IMR-90 (cell line): ENCODE measurements around the gene UBE2QL1. TPM values are rescaled to one million over a fixed set of nuclear protein-coding genes. Genes with fewer than 3 reads are reported as not detected.

Experiments used
- ATAC-seq: fragments of 200-7000 bp; cut with Tn5 transposase; 2 replicates; pipeline ENCODE4 v1.9.1; 2020; ENCODE audit warnings: low read depth, mild to moderate bottlenecking, moderate library complexity
- BruUV-seq: library from RNA; stranded (reverse); fragments of 400-500 nt; replicated peaks from 2 replicates; lab custom pipeline; 2021; lab: Mats Ljungman, UMichigan
- CTCF ChIA-PET: fragments of 300-600 bp; formaldehyde crosslinking; extraction: SDS; loops from one replicate; lab custom pipeline; 2021; ENCODE audit warnings: antibody characterized with exemption; lab: Yijun Ruan, JAX
- POLR2A ChIA-PET: fragments of 300-600 bp; sonication (Branson Sonifier 250); formaldehyde crosslinking; loops from one replicate; lab custom pipeline; 2022; ENCODE audit warnings: antibody characterized with exemption; ENCODE audit not compliant: unreplicated experiment; lab: Charles Lee
- DNase-seq: peaks from one replicate; pipeline ENCODE4 v3.0.0; 2013
- H2AFZ ChIP-seq: replicated peaks from 2 replicates; pipeline ENCODE3; 2013; ENCODE audit warnings: low read length, mild to moderate bottlenecking; ENCODE audit not compliant: poor library complexity
- H2AK5ac ChIP-seq: 2 replicates; pipeline ENCODE4 v1.6.1; 2013; ENCODE audit warnings: low read depth, low read length, inconsistent platforms
- H2AK9ac ChIP-seq: replicated peaks from 2 replicates; pipeline ENCODE3; 2013; ENCODE audit warnings: mild to moderate bottlenecking, low read depth, low read length, moderate library complexity; ENCODE audit not compliant: poor library complexity
- H2BK120ac ChIP-seq: 2 replicates; pipeline ENCODE4 v1.6.1; 2013; ENCODE audit warnings: low read depth, low read length, inconsistent platforms
- H2BK15ac ChIP-seq: 3 replicates; pipeline ENCODE4 v1.6.1; 2013; ENCODE audit warnings: low read depth, low read length, inconsistent platforms
- H2BK20ac ChIP-seq: 2 replicates; pipeline ENCODE4 v1.6.1; 2013; ENCODE audit warnings: low read depth, mild to moderate bottlenecking, inconsistent platforms, low read length, moderate library complexity
- H2BK5ac ChIP-seq: 2 replicates; pipeline ENCODE4 v1.6.1; 2013; ENCODE audit warnings: mild to moderate bottlenecking, low read depth, low read length, inconsistent platforms; ENCODE audit not compliant: poor library complexity, severe bottlenecking
- H3K14ac ChIP-seq: replicated peaks from 2 replicates; pipeline ENCODE4 v1.6.1; 2013; ENCODE audit warnings: low read depth, low read length, inconsistent platforms
- H3K18ac ChIP-seq: 2 replicates; pipeline ENCODE4 v1.6.1; 2013; ENCODE audit warnings: low read depth, low read length, control low read depth
- H3K23ac ChIP-seq: 2 replicates; pipeline ENCODE4 v1.6.1; 2013; ENCODE audit warnings: low read depth, low read length, inconsistent platforms
- H3K27ac ChIP-seq: 2 replicates; pipeline ENCODE4 v1.5.1; 2013; ENCODE audit warnings: mild to moderate bottlenecking, control low read depth, low read length; ENCODE audit not compliant: insufficient read depth
- H3K27me3 ChIP-seq: 2 replicates; pipeline ENCODE4 v1.6.1; 2013; ENCODE audit warnings: low read length; ENCODE audit not compliant: control insufficient read depth, insufficient read depth
- H3K36me3 ChIP-seq: 2 replicates; pipeline ENCODE4 v1.6.1; 2013; ENCODE audit warnings: low read length, mixed read lengths; ENCODE audit not compliant: control insufficient read depth, insufficient read depth
- H3K4ac ChIP-seq: 2 replicates; pipeline ENCODE4 v1.6.1; 2013; ENCODE audit warnings: low read depth, low read length, inconsistent platforms
- H3K4me1 ChIP-seq: 2 replicates; pipeline ENCODE4 v1.6.1; 2013; ENCODE audit warnings: low read length, mixed read lengths; ENCODE audit not compliant: control insufficient read depth, insufficient read depth
- H3K4me2 ChIP-seq: 2 replicates; pipeline ENCODE4 v1.6.1; 2013; ENCODE audit warnings: low read depth, mild to moderate bottlenecking, control low read depth, low read length, moderate library complexity
- H3K4me3 ChIP-seq: 2 replicates; pipeline ENCODE4 v1.5.1; 2013; ENCODE audit warnings: low read depth, mild to moderate bottlenecking, control low read depth, low read length, moderate library complexity; ENCODE audit not compliant: insufficient read depth
- H3K56ac ChIP-seq: 2 replicates; pipeline ENCODE4 v1.6.1; 2013; ENCODE audit warnings: low read length, inconsistent platforms; ENCODE audit not compliant: insufficient read depth; ENCODE audit errors: extremely low read depth
- H3K79me1 ChIP-seq, 2 experiments: 2 replicates each; pipeline ENCODE4 v1.6.1; 2013; ENCODE audit warnings: low read length in 2 of 2, inconsistent platforms in 1 of 2, low read depth in 1 of 2
- H3K9ac ChIP-seq: 2 replicates; pipeline ENCODE4 v1.6.1; 2013; ENCODE audit warnings: low read depth, low read length, control low read depth
- H3K9me1 ChIP-seq: 2 replicates; pipeline ENCODE4 v1.6.1; 2013; ENCODE audit warnings: low read length, inconsistent platforms; ENCODE audit not compliant: insufficient read depth
- H3K9me3 ChIP-seq: 2 replicates; pipeline ENCODE4 v1.6.1; 2013; ENCODE audit warnings: low read length; ENCODE audit not compliant: control insufficient read depth, insufficient read depth
- H4K20me1 ChIP-seq: 2 replicates; pipeline ENCODE4 v1.6.1; 2013; ENCODE audit warnings: low read length, inconsistent platforms; ENCODE audit not compliant: insufficient read depth
- H4K5ac ChIP-seq: 2 replicates; pipeline ENCODE4 v1.6.1; 2013; ENCODE audit warnings: mild to moderate bottlenecking, low read depth, low read length, control low read depth
- H4K8ac ChIP-seq, 2 experiments: 2 replicates each; pipeline ENCODE4 v1.6.1; 2013; ENCODE audit warnings: low read depth in 2 of 2, low read length in 2 of 2, control low read depth in 1 of 2, inconsistent platforms in 1 of 2
- H4K91ac ChIP-seq: 2 replicates; pipeline ENCODE4 v1.6.1; 2013; ENCODE audit warnings: low read depth, low read length, inconsistent platforms; ENCODE audit not compliant: insufficient read depth
- BHLHE40 ChIP-seq: fragments of 150-350 bp; IDR thresholded peaks from 2 replicates; pipeline ENCODE4 v1.6.1; 2016; ENCODE audit warnings: mild to moderate bottlenecking, low read depth, low read length
- CEBPB ChIP-seq: IDR thresholded peaks from 2 replicates; pipeline ENCODE4 v1.6.1; 2012; ENCODE audit warnings: low read depth, low read length, improper control_type of control experiment
- CHD1 ChIP-seq: IDR thresholded peaks from 2 replicates; pipeline ENCODE4 v1.6.1; 2012; ENCODE audit warnings: low read depth, low read length, improper control_type of control experiment
- MAZ ChIP-seq: IDR thresholded peaks from 2 replicates; pipeline ENCODE4 v1.6.1; 2012; ENCODE audit warnings: low read depth, mild to moderate bottlenecking, low read length, improper control_type of control experiment, moderate library complexity, borderline replicate concordance
- MXI1 ChIP-seq: IDR thresholded peaks from 2 replicates; pipeline ENCODE4 v1.6.1; 2012; ENCODE audit warnings: low read depth, mild to moderate bottlenecking, low read length, moderate library complexity, borderline replicate concordance
- NFE2L2 ChIP-seq: fragments of 150-350 bp; IDR thresholded peaks from 2 replicates; pipeline ENCODE4 v1.6.1; 2016; ENCODE audit warnings: low read depth, mild to moderate bottlenecking, low read length
- POLR2A ChIP-seq: IDR thresholded peaks from 2 replicates; pipeline ENCODE4 v1.6.1; 2012; ENCODE audit warnings: mild to moderate bottlenecking, low read depth, low read length
- RAD21 ChIP-seq: IDR thresholded peaks from 2 replicates; pipeline ENCODE4 v1.6.1; 2012; ENCODE audit warnings: low read length, improper control_type of control experiment
- SMC3 ChIP-seq: fragments of 150-350 bp; IDR thresholded peaks from 2 replicates; pipeline ENCODE4 v1.6.1; 2016; ENCODE audit warnings: low read depth, mild to moderate bottlenecking, antibody characterized with exemption, low read length, moderate library complexity
- whole genome bisulfite sequencing, 2 experiments: methylation state at CpG; one replicate each; pipeline versions ENCODE4 v1.1.5 to v1.1.7; 2013; ENCODE audit warnings: missing lambda C conversion rate in 2 of 2; ENCODE audit not compliant: insufficient read length in 1 of 2; ENCODE audit errors: extremely low coverage in 2 of 2; 5-methylcytosine and 5-hydroxymethylcytosine counted together
- dilution Hi-C: fragments of 300-500 bp; cut with HindIII; formaldehyde crosslinking; loops from one replicate; pipeline ENCODE4 v1.14.3; 2018; ENCODE audit warnings: low sequenced_read_pairs; ENCODE audit not compliant: unreplicated experiment
- in situ Hi-C: fragments of 300-500 bp; cut with MboI; formaldehyde crosslinking; loops from 3 replicates; pipeline ENCODE4 v1.14.3; 2019; ENCODE audit warnings: low sequenced_read_pairs, inconsistent platforms, mixed read lengths
- intact Hi-C: fragments of 100-400 bp; cut with micrococcal nuclease; formaldehyde crosslinking; loops from 2 replicates; pipeline ENCODE4 v1.10.0; 2022
- polyA plus RNA-seq, 3 experiments: library from polyadenylated mRNA; depleted of rRNA; stranded (reverse); fragments of >200 nt; gene quantifications; 2 replicates each; pipeline ENCODE4 v1.2.3, GENCODE V29; 2012; ENCODE audit warnings: low replicate concordance in 1 of 3
- total RNA-seq: library from RNA; depleted of rRNA; stranded (reverse); fragments of >200 nt; gene quantifications from 2 replicates; pipeline ENCODE4 v1.2.3, GENCODE V29; 2012

The UBE2QL1 gene
- total and polyA plus RNA-seq, 2 of the 4 experiments (the other 2 are of a cell fraction): not detected

DNA sequence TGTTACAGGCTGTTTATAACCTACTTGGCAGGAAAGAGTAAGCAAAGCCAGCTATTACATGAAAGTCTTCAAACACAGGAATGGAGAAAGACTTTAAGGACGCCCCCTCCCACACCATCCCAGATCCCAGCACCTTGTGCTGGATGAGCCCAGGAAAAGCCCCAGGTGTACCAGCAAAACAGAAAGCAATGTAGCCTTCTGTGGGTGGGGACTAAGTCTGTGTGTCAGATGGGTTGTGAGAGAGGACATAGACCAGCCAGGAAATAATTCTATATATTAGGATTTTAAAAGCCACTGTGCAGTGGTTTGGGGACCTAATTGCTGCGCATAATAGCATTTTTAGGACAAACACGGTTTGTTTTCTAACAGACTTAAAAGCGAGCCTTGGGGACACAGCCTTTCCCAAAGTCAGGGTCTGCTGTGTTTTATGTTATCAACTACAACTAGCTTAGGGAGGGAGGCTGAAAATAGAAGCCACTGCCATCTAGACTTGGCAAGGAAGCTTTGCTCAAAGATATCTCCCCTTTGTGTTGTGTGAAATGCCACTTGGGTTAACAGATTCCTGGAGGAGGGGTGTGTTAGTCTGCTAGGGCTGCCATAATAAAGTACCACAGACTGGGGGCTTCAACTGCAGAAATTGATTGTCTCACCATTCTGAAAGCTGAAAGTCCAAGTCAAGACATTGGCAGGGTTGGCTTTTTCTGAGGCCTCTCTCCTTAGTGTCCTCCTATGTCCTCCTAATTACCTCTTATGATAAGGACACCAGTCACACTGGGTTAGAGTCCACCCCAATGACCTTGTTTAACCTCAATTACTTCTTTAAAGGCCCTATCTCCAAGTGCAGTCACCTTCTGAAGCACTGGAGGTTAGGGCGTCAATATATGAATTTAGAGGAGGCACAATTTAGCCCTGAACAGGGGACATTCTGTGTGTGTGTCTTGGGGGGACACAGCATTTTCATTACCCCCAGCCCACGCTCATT is 17.2 kb upstream of the UBE2QL1 start:
- TF ChIP-seq MXI1 (no peak), POLR2A (no peak), SMC3 (no peak), MAZ (no peak), CEBPB (no peak), CHD1 (no peak), BHLHE40 (no peak), NFE2L2 (no peak), RAD21 (no peak)
- H3K27me3 ChIP-seq: no peaks in the 10 kb centered on the region
- dilution Hi-C loops: no loop called here
- no peak overlapping the region for H3K27ac ChIP-seq
- H2BK20ac ChIP-seq: no peak overlapping the region
- H4K5ac ChIP-seq: no peak overlapping the region
- no peak overlapping the region for H2BK120ac ChIP-seq
- H3K56ac ChIP-seq: no peak overlapping the region
- no peak overlapping the region for H3K9ac ChIP-seq
- ATAC-seq: no peak
- intact Hi-C loops: loop anchor here (10.0 kb wide), 1 partner anchor 937 kb away; no protein-coding TSS in a partner anchor
- H3K4ac ChIP-seq: no peak overlapping the region
- H3K4me2 ChIP-seq: no peak overlapping the region
- ChIA-PET POLR2A (no interaction called here), CTCF (no interaction called here)
- H2BK5ac ChIP-seq: no peak overlapping the region
- no peak overlapping the region for H3K18ac ChIP-seq
- in situ Hi-C loops: no loop called here
- H4K91ac ChIP-seq: no peak overlapping the region
- no peaks in the 10 kb centered on the region for H3K4me1 ChIP-seq
- H3K9me1 ChIP-seq: no peaks in the 10 kb centered on the region
- no peak overlapping the region for H3K23ac ChIP-seq
- H2AFZ ChIP-seq: no peak overlapping the region
- H3K79me1 ChIP-seq: no peaks in the 10 kb centered on the region
- H3K36me3 ChIP-seq: no peaks in the 10 kb centered on the region
- WGBS, 2 experiments: no CpG with 5 or more reads among the region's 6 CpGs
- H2AK9ac ChIP-seq: no peak overlapping the region
- no peak overlapping the region for H2AK5ac ChIP-seq
- no peak overlapping the region for H3K4me3 ChIP-seq
- no peak overlapping the region for H4K8ac ChIP-seq
- no peak overlapping the region for H2BK15ac ChIP-seq
- no peaks in the 10 kb centered on the region for H4K20me1 ChIP-seq
- no peak overlapping the region for H3K14ac ChIP-seq
- BruUV-seq: no TSS peak
- no peak for DNase-seq
- no peaks in the 10 kb centered on the region for H3K9me3 ChIP-seq
